NCI-H526 treated with DMSO at 0.1 percent for 48 hours (cell line): ENCODE results near the gene DCBLD2.

Source experiments
- DNase-seq: peaks from one replicate; lab custom pipeline; 2025; lab: John Stamatoyannopoulos, UW

The DCBLD2 gene, protein sequence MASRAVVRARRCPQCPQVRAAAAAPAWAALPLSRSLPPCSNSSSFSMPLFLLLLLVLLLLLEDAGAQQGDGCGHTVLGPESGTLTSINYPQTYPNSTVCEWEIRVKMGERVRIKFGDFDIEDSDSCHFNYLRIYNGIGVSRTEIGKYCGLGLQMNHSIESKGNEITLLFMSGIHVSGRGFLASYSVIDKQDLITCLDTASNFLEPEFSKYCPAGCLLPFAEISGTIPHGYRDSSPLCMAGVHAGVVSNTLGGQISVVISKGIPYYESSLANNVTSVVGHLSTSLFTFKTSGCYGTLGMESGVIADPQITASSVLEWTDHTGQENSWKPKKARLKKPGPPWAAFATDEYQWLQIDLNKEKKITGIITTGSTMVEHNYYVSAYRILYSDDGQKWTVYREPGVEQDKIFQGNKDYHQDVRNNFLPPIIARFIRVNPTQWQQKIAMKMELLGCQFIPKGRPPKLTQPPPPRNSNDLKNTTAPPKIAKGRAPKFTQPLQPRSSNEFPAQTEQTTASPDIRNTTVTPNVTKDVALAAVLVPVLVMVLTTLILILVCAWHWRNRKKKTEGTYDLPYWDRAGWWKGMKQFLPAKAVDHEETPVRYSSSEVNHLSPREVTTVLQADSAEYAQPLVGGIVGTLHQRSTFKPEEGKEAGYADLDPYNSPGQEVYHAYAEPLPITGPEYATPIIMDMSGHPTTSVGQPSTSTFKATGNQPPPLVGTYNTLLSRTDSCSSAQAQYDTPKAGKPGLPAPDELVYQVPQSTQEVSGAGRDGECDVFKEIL

DNA sequence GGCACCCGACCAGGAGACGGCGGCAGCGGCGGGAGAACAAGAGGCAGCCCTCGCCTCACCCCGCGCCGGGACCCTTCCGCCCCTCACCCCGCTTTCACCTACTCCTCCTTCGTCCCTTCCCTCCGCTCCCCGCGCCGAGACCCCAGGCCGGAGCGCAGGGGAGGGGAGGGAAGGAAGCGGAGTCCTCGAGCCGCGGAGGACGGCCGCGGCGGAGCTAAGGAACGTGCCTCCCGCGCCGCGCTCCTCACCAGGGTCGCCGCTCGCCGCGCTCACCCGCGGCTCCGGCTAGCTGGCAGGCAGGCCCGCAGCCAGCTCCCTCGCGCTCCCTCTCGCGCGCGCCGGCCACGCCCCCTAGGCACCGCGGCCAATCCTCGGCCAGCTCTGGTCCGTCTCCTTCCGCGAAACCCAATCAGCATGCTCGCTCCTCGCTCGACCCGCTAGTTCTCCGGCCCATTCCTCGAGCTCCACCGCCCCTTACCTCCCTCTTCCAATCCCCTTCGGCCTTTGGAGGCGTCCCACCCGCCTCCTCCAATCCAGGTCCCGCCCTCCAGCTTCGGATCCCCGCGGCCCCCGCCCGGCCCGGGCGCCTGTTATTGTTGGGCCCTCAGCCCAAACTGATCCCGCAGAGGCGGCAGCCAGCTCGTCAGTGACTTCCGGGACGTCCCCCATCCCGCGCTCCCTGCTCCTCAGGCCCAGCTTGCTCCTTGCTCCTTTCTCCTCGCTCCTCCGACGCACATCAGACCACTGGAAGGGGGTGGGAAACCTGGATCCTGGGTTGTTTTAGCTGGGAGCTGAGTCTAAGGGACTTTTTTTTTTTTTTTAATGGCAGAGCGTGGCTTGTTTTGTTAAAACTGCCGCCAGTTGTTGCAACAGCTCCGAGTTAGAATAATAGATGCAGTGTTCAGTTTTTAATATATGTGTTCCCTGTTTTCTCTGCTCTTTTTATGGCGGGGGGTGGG is at the start of gene DCBLD2:
TSS of gene DCBLD2 (minus strand) at position 304 of the 959 bp plus-strand sequence. CDS start 369 bp downstream, outside the sequence.
- peak; percentile 95 for DNase-seq

DNA sequence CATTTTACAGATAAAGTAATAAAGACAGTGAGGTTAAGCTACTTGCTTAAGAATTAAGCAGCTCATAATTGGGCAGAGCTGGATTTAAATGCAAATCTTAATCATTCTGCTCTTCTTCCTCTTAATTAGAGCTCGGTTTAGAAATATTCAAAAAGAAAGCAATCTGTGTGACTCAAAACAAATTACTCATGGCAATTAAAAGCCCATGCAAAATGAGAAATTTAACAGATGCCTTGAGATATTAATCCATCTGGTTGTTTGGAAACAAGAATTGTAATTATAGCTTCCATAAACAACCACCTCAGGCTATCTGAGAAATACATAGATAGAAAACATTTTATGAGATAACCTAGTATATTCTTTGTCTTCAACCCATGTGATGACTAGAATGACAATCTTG is 44.2 kb upstream of the DCBLD2 start:
- DNase-seq: no peak

DNA sequence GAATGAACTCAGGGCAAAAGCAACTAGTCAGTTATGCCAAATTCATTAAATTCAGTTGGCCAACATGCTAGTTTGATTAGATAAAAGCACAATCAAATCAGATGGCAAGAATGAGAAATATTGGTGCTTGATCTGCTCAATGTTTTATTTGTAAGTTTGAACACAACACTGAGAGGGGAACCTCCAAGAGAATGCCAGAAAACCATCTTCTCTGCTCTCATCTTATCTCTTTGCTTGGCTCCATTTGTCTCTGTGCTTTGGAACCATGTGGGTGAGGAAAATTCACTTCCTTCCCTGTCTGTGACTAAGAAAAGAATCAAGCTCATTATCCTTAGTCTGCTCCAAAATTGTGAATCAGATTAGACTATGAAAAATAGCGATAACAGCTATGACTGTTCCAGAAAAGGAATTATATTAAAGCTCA is 43.6 kb upstream of the DCBLD2 start:
- DNase-seq: no peak

DNA sequence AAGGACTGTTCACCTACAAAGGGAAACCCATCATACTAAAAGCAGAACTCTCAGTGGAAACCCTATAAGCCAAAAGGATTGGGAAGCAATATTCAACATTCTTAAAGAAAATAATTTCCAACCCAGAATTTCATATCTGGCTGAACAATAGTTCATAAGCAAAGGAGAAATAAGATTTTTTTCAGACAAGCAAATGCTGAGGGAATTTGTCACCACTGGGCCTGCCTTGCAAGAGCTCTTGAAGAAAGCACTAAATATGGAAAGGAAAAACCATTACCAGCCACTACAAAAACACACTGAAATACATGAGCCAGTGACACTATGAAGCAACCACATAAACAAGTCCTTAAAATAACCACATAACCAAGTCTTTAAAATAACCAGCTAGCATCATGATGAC is 28.9 kb upstream of the DCBLD2 start:
- DNase-seq: no peak

DNA sequence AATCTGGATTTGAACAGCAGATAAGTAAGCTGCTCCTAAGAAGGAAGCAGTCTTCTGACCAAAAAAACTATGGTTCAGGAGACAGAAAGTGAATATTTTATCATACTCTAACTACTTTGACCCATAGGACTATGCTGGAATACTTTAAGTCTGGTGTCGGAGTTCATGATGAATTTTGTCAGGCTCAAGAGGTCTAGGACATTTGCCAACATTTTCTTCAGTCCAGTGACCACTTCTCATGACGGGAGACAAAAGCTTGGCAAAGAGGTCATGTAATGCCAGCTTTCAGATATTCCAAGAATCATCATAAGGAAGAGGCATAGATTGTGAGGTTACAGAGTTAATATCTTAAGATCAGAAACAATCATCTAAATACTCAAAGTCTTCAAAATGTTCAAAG is 20.5 kb upstream of the DCBLD2 start:
- DNase-seq: no peak

DNA sequence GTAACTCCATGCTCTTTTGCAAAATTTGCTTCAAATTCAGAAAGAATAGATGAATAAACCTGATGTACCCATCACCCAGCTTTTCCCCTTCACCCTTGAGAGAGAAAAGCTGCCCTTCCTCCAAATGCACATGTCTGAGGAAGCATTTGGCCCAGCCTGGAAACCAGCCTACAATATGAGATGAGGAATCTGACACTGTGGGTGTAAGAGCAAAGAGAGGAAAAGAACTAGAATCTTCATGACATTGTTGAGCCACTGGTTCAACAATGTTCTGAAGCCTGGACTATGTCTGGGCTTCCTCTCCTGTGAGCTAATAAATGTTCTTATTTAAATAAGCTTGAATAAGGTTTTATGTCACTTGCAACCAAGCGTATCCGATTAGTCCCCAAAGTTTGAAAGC is 18.7 kb upstream of the DCBLD2 start:
- DNase-seq: no peak

DNA sequence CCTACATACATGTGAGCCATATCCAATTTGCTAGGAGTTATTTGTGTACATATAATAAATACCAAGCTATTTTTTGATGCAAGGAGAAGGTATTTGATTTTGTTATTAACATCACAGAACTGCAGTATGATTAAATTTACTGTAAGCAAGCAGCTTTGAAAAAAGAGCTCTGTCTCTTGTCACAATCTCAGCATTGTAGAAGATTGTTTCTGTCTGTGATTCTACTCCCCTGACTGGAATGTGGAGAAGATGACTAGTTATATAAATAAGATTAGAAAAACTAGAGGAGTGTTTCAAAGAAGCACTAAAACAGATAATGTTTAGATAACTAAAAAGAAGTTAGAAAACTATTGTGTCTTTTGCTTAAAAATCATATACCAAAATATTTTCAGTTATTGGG is 17.1 kb upstream of the DCBLD2 start:
- no peak for DNase-seq

DNA sequence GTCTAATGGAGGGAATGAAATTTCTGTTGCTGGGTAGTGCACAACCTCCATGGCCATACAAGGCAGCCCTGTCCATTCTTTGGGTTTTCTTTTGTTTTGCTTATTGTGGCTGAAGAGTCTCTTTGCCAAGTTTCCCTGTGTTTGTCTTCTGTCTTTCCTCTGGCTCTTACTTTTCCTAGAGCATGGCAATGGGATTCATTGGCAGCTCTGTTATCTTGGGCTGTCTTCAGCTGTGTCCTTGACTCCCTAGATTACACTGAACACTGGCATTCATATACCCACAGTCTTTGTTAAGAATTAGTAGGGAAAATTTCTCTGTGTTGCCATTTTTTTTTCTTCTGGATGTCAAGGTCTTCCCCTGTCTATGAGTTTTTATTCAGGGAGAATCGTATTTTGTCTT is 16.1 kb upstream of the DCBLD2 start:
- DNase-seq: no peak

DNA sequence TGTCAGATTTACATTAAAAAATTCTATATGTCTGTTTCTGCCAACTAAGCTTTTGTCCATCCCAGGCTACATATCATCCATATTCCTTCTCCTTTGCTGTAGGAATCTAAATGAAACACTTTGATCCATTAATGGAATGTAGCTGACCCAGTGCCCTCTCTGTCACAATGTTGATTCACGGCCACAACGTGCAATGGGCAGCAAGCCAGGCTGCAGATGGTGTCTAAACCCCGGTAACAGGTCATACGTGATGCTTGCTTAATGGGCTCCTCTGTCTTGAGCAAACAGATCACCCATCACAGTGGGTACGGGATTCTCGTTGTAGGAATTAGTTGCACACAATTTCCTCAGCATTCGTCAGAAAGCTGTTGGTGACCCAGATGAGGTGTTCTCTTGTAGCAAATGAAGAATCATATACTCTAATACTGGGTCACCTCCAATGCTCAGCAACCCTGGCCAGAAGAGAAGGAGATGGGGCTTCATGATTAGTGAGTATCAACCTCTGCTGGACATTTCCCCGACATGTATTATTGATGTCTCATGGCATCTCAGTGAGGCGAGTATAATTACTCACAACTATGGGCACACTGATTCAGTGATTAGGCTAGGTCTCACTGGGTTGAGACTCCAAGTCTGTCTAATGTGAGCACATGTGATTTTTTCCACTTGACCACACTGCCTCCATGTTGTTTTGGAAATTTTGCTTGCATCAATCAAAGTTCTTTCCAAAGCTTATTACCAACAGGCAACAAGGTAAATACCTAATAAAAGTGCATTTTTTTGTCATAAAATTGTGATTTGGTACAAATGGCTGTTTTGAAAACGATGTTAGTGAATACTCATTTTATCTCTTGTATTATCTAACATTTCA is 12.9 kb upstream of the DCBLD2 start:
- no peak for DNase-seq

DNA sequence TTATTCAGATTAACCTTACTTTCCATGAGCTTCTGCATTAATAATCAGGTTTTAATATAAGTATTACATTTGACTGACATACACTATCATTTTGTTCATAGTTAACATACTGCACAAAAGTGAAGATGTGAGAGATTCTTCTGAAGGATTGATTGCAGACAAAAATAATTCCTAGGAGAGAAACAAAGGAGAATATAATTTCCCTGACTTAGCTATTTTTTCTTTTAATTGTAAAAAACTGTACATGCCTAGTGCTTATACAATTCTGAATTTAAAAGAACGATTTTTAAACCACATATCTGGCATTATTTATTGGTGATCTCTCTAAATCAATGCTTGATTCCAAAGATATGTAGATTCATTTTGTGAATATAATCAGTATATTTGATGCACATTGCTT is 11.0 kb upstream of the DCBLD2 start:
- no peak for DNase-seq

DNA sequence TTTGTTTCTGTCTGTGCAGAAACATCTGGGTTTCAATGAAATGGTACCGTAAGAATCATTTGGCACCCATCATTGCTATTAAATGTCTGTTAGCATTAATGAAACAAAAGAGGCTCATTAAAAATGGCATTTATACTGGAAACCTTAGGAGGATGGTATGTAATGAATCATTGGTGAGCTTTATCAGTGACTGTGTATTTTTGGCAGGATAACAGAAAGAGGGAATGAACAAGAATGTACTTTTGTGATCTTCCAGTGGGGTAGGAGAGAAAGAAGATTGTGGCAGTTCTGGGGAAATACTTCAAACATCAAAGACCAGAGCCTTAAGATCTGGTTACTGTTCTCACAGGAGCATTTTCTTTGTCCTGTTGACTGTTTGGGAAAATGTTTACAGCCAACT is 4.7 kb upstream of the DCBLD2 start:
- no peak for DNase-seq

DNA sequence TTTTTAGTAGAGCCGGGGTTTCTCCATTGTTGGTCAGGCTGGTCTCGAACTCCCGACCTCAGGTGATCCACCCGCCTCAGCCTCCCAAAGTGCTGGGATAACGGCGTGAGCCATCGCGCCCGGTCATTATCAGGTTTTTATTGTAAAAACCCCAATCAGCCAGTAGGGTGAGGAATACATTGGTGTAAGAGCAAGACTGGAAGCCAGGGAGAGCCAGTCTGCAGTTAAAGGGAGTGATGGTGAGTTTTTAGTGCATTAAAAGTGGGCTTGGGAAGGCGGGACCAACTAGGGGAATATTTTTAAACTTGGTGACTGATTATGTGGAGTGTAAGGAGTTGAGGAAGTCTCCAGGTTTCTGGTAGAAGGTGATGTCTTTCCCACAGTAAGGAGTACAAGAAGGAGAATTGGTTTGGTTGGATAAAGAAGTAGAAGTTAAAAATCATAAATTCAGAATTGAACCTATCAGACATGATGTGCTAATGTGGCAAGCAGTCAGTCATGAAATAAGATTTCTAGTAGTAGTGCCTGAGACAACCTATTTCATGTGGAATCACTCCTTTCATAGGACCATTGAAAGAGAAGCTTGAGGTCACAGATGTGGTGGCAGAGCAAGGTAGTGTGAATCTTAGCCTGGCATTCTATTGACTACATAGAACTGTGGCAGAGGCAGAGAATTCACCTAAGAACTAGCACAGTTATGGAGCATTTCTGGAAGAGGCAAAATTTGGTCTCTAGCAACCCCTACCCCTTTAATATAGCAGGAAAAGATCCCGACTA is 2.4 kb upstream of the DCBLD2 start:
- no peak for DNase-seq

DNA sequence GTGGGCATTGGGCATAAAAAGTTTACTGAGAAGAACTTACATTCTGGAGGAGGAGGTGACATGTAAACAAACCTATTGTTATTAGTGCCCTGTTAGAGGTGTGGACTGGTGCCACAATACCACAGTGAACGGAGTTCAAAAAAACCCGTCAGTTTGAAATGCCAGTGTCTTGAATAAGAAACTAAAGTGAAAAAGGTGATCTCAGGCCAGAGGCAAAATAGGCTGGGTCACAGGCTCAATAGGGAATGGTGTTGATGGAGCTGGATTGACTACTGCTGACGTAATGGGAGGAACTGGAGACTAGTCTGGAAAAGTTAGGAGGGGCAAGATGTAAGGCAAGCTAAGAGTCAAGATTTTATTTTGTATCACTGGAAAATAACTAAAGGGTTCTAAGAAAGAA is 1.6 kb upstream of the DCBLD2 start:
- DNase-seq: no peak

DNA sequence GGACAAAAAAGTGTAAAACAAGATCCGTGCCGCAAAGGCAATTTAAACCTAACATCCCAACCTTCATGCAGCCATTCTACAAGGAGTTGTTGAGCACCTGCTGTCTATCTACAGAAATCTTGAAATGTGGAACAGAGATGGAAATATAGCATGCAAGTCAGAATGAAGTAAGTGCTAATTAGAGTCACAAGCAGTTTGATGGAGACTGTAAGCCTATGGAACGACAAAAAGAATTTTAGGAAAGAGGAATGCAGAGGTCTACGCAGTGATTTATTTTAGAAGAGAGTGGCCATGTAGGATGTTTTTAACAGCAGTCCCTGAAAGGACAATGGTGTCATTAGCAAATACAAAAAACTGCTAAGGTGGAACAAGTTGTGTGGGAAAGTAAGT is 851 bp upstream of the DCBLD2 start:
- no peak for DNase-seq

DNA sequence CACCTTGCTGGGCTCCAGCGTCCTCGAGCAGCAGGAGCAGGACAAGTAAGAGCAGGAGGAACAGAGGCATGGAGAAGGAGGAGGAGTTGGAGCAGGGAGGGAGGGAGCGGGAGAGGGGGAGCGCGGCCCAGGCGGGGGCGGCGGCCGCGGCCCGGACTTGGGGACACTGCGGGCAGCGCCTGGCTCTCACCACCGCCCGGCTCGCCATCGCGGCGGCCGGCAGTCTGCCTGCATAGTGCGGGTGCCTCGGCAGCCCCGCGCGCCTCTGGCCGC is 440 bp downstream of the DCBLD2 start:
- DNase-seq: peak; percentile 9

DNA sequence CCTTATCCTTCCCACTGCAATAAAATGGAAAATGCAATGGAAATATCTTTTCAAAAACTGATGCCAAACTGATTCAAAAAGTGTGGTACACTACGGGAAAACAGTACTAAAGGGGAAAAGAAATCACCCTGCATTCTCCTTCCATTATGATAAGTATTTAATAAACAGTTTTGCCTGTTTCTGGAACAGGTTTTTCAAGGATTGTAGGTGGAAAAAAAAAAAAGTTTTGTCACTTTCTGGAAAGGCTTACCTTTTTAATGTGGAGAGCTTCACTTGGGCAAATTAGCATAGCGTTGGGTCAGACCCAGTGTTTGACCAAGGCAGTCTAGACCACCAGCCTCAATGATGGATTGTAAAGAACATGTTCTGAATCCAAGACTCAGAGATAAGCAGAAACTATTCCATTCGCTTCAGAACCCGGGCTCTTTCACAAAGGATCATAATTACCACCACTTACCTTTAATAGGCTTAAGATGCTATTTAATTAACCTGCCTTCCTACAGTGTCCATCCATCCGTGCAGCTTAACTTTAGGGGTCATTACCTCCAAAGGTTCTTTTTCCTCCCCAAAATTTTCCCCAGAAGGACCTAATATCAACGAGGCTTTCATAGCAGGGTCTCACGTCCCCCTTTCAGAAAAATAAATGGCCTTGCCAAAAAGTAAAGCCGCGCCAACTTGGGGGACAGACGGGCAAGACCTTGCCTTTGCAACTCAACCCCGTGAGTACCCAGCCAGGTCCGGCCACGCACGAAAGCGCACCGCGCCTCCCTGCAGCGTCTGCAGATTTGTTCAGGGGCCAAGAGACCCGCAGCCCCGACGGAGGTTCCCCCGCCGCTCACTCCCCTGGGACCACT is 1.0 kb downstream of the DCBLD2 start:
- DNase-seq: no peak

DNA sequence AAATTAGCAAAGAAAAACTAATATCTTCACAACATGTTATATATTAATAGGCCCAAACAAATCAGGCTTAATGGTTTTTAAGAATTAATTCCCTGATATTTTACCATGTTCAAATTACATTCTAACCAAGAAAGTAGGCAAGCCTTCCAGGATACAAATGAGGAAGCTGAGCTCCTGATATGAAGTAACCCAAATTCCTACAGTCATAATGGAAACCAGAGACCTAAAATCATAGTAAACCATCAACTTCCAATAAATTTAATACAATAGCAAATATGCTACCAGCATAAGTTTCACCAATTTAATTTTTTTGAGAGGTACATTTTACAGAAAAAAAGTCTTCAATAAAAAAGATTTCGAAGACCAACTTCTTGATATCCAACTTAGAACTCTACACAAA is 3.8 kb downstream of the DCBLD2 start:
- no peak for DNase-seq

DNA sequence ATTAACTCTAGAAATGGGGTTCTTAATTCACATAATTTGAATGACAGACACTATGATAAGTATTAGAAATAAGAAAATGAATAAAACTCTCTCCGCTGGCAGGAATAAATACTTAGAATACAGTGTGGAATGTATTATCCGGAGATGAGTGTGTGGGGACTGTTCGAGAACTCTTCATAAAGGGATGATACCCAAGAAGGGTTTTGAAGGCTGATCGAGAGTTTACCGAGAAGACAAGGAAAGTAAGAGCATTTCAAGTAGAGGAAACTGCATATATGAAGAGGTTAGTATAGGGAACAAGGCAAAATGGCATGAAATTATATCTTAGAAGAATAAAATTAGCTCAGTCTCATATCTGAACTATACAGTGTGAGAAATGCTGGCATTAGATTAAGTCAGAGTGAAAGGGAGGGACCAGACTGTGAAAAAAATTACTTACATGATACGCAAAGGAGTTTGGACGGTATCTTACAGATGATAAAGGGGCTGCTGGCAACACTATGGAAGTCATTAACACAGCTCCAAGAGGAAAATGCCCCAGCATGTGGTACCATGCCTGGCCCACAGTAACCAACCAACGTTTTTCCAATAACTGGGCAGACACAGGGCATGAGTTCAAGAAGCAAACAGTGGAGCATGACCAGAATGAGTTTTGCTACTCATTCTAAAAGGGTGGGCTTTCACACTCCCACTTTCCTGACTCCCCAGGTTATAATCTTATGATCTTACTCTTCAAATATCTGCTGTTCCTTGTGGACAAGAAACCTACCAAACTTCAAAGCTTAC is 6.5 kb downstream of the DCBLD2 start:
- no peak for DNase-seq

DNA sequence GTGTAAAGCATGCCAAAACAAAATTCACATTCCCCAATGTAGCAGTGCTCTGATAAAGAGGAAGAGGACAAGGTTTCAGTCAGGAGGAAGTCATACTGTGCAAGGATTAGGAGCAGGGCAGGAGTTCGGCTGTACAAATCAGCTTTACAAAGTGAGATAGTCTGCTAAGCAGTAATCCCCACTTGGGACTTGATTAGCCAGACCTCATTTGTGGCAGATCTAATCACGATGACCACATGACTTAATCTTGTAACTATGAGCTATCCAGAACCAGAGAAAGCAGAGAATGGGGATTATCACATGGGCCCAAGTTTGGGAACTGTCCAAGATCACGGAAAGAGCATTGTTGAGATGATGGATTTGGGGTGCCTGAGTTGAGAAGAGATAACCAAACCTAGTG is 7.8 kb downstream of the DCBLD2 start:
- no peak for DNase-seq
